Activated naive CD4-positive, alpha-beta T cell treated with anti-CD3 and anti-CD28 coated beads for 36 hours (primary cell): ENCODE results near the gene ZC3H10. TPM values are rescaled to one million over a fixed set of nuclear protein-coding genes. Genes with fewer than 3 reads are reported as not detected.

Experiments
- CTCF ChIA-PET: fragments of 350-600 bp; sonication (Branson Sonifier 250); formaldehyde crosslinking; loops from one replicate; lab custom pipeline; 2021; ENCODE audit warnings: antibody characterized with exemption; lab: Charles Lee
- DNase-seq: peaks from one replicate; pipeline ENCODE4 v3.0.0-alpha.2; 2020
- H3K27ac Mint-ChIP-seq: one replicate; pipeline ENCODE4 v1.8.0; 2021; ENCODE audit warnings: mild to moderate bottlenecking, mixed read lengths
- H3K27me3 Mint-ChIP-seq: one replicate; pipeline ENCODE4 v1.8.0; 2021; ENCODE audit warnings: low read depth, mixed read lengths
- H3K36me3 Mint-ChIP-seq: one replicate; pipeline ENCODE4 v1.8.0; 2021; ENCODE audit warnings: low read depth, mixed read lengths
- H3K4me1 Mint-ChIP-seq: one replicate; pipeline ENCODE4 v1.8.0; 2021; ENCODE audit warnings: low read depth, mixed read lengths
- H3K4me3 Mint-ChIP-seq: one replicate; pipeline ENCODE4 v1.8.0; 2021; ENCODE audit warnings: mild to moderate bottlenecking, moderate library complexity, mixed read lengths
- H3K9me3 Mint-ChIP-seq: one replicate; pipeline ENCODE4 v1.8.0; 2021; ENCODE audit warnings: mixed read lengths
- intact Hi-C: fragments of 100-400 bp; cut with micrococcal nuclease; formaldehyde crosslinking; loops from one replicate; pipeline ENCODE4 v1.15.1; 2023
- total RNA-seq, 2 experiments: library from RNA; stranded (reverse); gene quantifications; one replicate each; pipeline ENCODE4 v1.2.3, GENCODE V29; 2021

Gene ZC3H10
- total RNA-seq, 2 experiments from 2014 or later = 6.4 to 6.6 TPM

- intact Hi-C loops = loop anchor here (2.0 kb wide), 1 partner anchor 25 kb away; the partner anchor contains the start of gene PA2G4
- Mint-ChIP-seq H3K27ac (peak overlapping the region; percentile 86), H3K27me3 (no peaks in the 10 kb centered on the region), H3K9me3 (no peaks in the 10 kb centered on the region), H3K4me3 (peak overlapping the region; percentile 91), H3K4me1 (peaks cover 60% of the 10 kb centered on the region), H3K36me3 (peaks cover 36% of the 10 kb centered on the region)
- CTCF ChIA-PET = interaction anchor here (0.6 to 3.1 kb wide), 6 partner anchors 10 to 134 kb away, joined by 3 to 28 read pairs (median 8); partner anchors contain the start of genes MYL6B, SMARCC2 and ZC3H10
- peak; percentile 66 for DNase-seq
These were observed 11.3 kb downstream of the ZC3H10 start for GRCh38 chr12:56129206-56129941.

GRCh38 chr12:56129942-56130495 lies 12.0 kb downstream of the ZC3H10 start:
- Mint-ChIP-seq H3K4me3 (peak overlapping the region; percentile 91), H3K27ac (peak overlapping the region; percentile 55), H3K27me3 (no peaks in the 10 kb centered on the region), H3K9me3 (no peaks in the 10 kb centered on the region), H3K4me1 (peaks cover 58% of the 10 kb centered on the region), H3K36me3 (peaks cover 37% of the 10 kb centered on the region)
- intact Hi-C loops = loop anchor here (2.0 kb wide), 1 partner anchor 25 kb away; the partner anchor contains the start of gene PA2G4
- no peak for DNase-seq
- CTCF ChIA-PET = interaction anchor here (0.7 to 3.1 kb wide), 5 partner anchors 10 to 59 kb away, joined by 3 to 28 read pairs (median 3); partner anchors contain the start of genes MYL6B and SMARCC2

GRCh38 chr12:56130876-56131275 lies 12.8 kb downstream of the ZC3H10 start:
- Mint-ChIP-seq H3K36me3 (peaks cover 40% of the 10 kb centered on the region), H3K4me1 (peaks cover 59% of the 10 kb centered on the region), H3K27ac (no peak overlapping the region), H3K4me3 (peak overlapping the region; percentile 91), H3K9me3 (no peaks in the 10 kb centered on the region), H3K27me3 (no peaks in the 10 kb centered on the region)
- intact Hi-C loops = no loop called here
- DNase-seq = no peak
- CTCF ChIA-PET = interaction anchor here (0.9 kb wide), 1 partner anchor 23 kb away, joined by 3 read pairs; no protein-coding TSS in a partner anchor

GRCh38 chr12:56134897-56135296 lies 16.8 kb downstream of the ZC3H10 start:
- no peak overlapping the region for H3K4me3 Mint-ChIP-seq
- CTCF ChIA-PET = no interaction called here

GRCh38 chr12:56137853-56138571 lies 19.9 kb downstream of the ZC3H10 start:
- CTCF ChIA-PET = interaction anchor here (1.4 kb wide), 1 partner anchor 11 kb away, joined by 4 read pairs; no protein-coding TSS in a partner anchor
- Mint-ChIP-seq H3K27me3 (no peaks in the 10 kb centered on the region), H3K9me3 (no peaks in the 10 kb centered on the region), H3K4me1 (peaks cover 57% of the 10 kb centered on the region), H3K36me3 (peaks cover 66% of the 10 kb centered on the region), H3K4me3 (no peak overlapping the region), H3K27ac (peak overlapping the region; percentile 20)
- intact Hi-C loops = no loop called here
- DNase-seq = no peak

More at GRCh38 chr12:56134897-56135296, 16.8 kb downstream of the ZC3H10 start:
- Mint-ChIP-seq H3K9me3 (no peaks in the 10 kb centered on the region), H3K27me3 (no peaks in the 10 kb centered on the region), H3K36me3 (peaks cover 70% of the 10 kb centered on the region), H3K27ac (no peak overlapping the region), H3K4me1 (peaks cover 66% of the 10 kb centered on the region)
- intact Hi-C loops = no loop called here
- DNase-seq = no peak

GRCh38 chr12:56141946-56142784 lies 24.1 kb downstream of the ZC3H10 start:
- H3K4me3 Mint-ChIP-seq = no peak overlapping the region
- peak overlapping the region; percentile 72 for H3K27ac Mint-ChIP-seq
- no peaks in the 10 kb centered on the region for H3K27me3 Mint-ChIP-seq
- CTCF ChIA-PET = interaction anchor here (0.5 to 1.8 kb wide), 3 partner anchors 15 to 203 kb away, joined by 3 to 8 read pairs (median 3); partner anchors contain the start of gene SMARCC2
- H3K9me3 Mint-ChIP-seq = no peaks in the 10 kb centered on the region
- no peak for DNase-seq
- intact Hi-C loops = no loop called here
- H3K4me1 Mint-ChIP-seq = peaks cover 42% of the 10 kb centered on the region
- H3K36me3 Mint-ChIP-seq = peaks cover 57% of the 10 kb centered on the region

- Mint-ChIP-seq H3K4me1 (peaks cover 32% of the 10 kb centered on the region), H3K27ac (peak overlapping the region; percentile 72), H3K4me3 (no peak overlapping the region), H3K9me3 (no peaks in the 10 kb centered on the region), H3K36me3 (peaks cover 49% of the 10 kb centered on the region), H3K27me3 (no peaks in the 10 kb centered on the region)
- CTCF ChIA-PET = interaction anchor here (0.5 to 1.8 kb wide), 3 partner anchors 32 to 204 kb away, joined by 3 to 8 read pairs (median 5); partner anchors contain the start of gene SMARCC2
- DNase-seq = no peak
- intact Hi-C loops = no loop called here
These were observed 25.2 kb downstream of the ZC3H10 start for GRCh38 chr12:56143217-56143616.

- Mint-ChIP-seq H3K4me1 (peaks cover 25% of the 10 kb centered on the region), H3K36me3 (peaks cover 42% of the 10 kb centered on the region), H3K27me3 (no peaks in the 10 kb centered on the region), H3K27ac (peak overlapping the region; percentile 72), H3K4me3 (no peak overlapping the region), H3K9me3 (no peaks in the 10 kb centered on the region)
- intact Hi-C loops = no loop called here
- no peak for DNase-seq
- CTCF ChIA-PET = interaction anchor here (1.4 kb wide), 1 partner anchor 46 kb away, joined by 3 read pairs; the partner anchor contains the start of gene SMARCC2
These were observed 25.8 kb downstream of the ZC3H10 start for GRCh38 chr12:56143870-56144269.

GRCh38 chr12:56145217-56145616 lies 27.2 kb downstream of the ZC3H10 start:
- peaks cover 32% of the 10 kb centered on the region for H3K36me3 Mint-ChIP-seq
- no peaks in the 10 kb centered on the region for H3K27me3 Mint-ChIP-seq
- no peak overlapping the region for H3K4me3 Mint-ChIP-seq
- CTCF ChIA-PET = interaction anchor here (1.4 kb wide), 1 partner anchor 44 kb away, joined by 3 read pairs; the partner anchor contains the start of gene SMARCC2
- DNase-seq = no peak
- no peaks in the 10 kb centered on the region for H3K9me3 Mint-ChIP-seq
- H3K4me1 Mint-ChIP-seq = peaks cover 22% of the 10 kb centered on the region
- H3K27ac Mint-ChIP-seq = no peak overlapping the region
- intact Hi-C loops = no loop called here

- Mint-ChIP-seq H3K4me3 (no peak overlapping the region), H3K4me1 (peaks cover 31% of the 10 kb centered on the region), H3K27me3 (no peaks in the 10 kb centered on the region), H3K9me3 (no peaks in the 10 kb centered on the region), H3K36me3 (peaks cover 24% of the 10 kb centered on the region), H3K27ac (no peak overlapping the region)
- DNase-seq = no peak
- intact Hi-C loops = no loop called here
- CTCF ChIA-PET = no interaction called here
These were observed 28.7 kb downstream of the ZC3H10 start for GRCh38 chr12:56146492-56147460.
